Rectal smooth muscle tissue (tissue), 1 donor: Measurements from ENCODE around the gene GJA10.

Experiments
- H3K27ac ChIP-seq: one replicate; pipeline ENCODE4 v1.7.0; 2013; ENCODE audit warnings: low read depth, low read length, inconsistent platforms
- H3K27me3 ChIP-seq: one replicate; pipeline ENCODE4 v1.7.0; 2013; ENCODE audit warnings: low read length; ENCODE audit not compliant: control insufficient read depth, insufficient read depth
- H3K36me3 ChIP-seq: one replicate; pipeline ENCODE4 v1.7.0; 2013; ENCODE audit warnings: low read length; ENCODE audit not compliant: control insufficient read depth, insufficient read depth
- H3K4me1 ChIP-seq: one replicate; pipeline ENCODE4 v1.7.0; 2013; ENCODE audit warnings: low read length; ENCODE audit not compliant: control insufficient read depth, insufficient read depth
- H3K4me3 ChIP-seq: one replicate; pipeline ENCODE4 v1.7.0; 2013; ENCODE audit warnings: low read length
- H3K9ac ChIP-seq: one replicate; pipeline ENCODE4 v1.7.0; 2013; ENCODE audit warnings: low read length

Gene GJA10

GRCh38 chr6:89941031-89941762, 46.9 kb downstream of the GJA10 start:
- no peaks in the 10 kb centered on the region for H3K27me3 ChIP-seq
- H3K4me1 ChIP-seq: peaks cover 3% of the 10 kb centered on the region
- H3K4me3 ChIP-seq: no peak overlapping the region
- H3K9ac ChIP-seq: no peak overlapping the region
- H3K27ac ChIP-seq: no peak overlapping the region
- H3K36me3 ChIP-seq: no peaks in the 10 kb centered on the region

GRCh38 chr6:89941763-89942497, 47.7 kb downstream of the GJA10 start:
- no peaks in the 10 kb centered on the region for H3K36me3 ChIP-seq
- H3K9ac ChIP-seq: no peak overlapping the region
- no peak overlapping the region for H3K27ac ChIP-seq
- peaks cover 3% of the 10 kb centered on the region for H3K4me1 ChIP-seq
- H3K4me3 ChIP-seq: no peak overlapping the region
- no peaks in the 10 kb centered on the region for H3K27me3 ChIP-seq

GRCh38 chr6:89942601-89943000, 48.3 kb downstream of the GJA10 start:
- peaks cover 3% of the 10 kb centered on the region for H3K4me1 ChIP-seq
- no peak overlapping the region for H3K9ac ChIP-seq
- no peaks in the 10 kb centered on the region for H3K36me3 ChIP-seq
- no peaks in the 10 kb centered on the region for H3K27me3 ChIP-seq
- no peak overlapping the region for H3K27ac ChIP-seq
- no peak overlapping the region for H3K4me3 ChIP-seq

GRCh38 chr6:89944181-89944755, 50.0 kb downstream of the GJA10 start:
- Histone ChIP-seq H3K27ac (no peak overlapping the region), H3K4me1 (peaks cover 3% of the 10 kb centered on the region), H3K9ac (no peak overlapping the region), H3K27me3 (no peaks in the 10 kb centered on the region), H3K36me3 (no peaks in the 10 kb centered on the region), H3K4me3 (no peak overlapping the region)

- Histone ChIP-seq H3K27ac (no peak overlapping the region), H3K36me3 (no peaks in the 10 kb centered on the region), H3K4me3 (no peak overlapping the region), H3K4me1 (peaks cover 3% of the 10 kb centered on the region), H3K9ac (no peak overlapping the region), H3K27me3 (no peaks in the 10 kb centered on the region)
These were observed 50.6 kb downstream of the GJA10 start for GRCh38 chr6:89944826-89945407.
